ENCODE data around the gene SELENOV.

SELENOV gene

DNA sequence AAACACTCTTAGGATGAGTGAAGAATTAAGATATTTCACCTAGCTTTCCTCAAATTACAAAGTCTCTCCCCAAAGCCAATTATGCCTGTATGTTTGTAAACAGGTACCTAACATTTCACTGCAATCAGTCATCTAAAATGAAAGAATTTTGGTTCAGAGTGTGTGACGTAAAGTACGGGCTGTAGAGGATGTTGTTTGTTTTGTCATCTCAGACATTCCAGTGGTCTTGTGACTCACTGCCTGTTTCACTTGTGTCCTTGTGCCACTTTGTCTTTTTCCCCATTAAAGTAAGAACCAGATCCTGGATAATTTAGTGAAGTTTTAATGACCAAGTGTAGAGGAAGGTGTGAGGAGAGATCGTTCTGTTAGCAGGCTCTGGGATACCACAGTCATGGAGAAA is 53.7 kb downstream of the SELENOV start:
- no peak for DNase-seq

All from NCI-H1694 treated with DMSO at 0.1 percent for 48 hours (cell line).